Measurements from ENCODE around the gene CACNA2D1. TPM values are rescaled to one million over a fixed set of nuclear protein-coding genes. Genes with fewer than 3 reads are reported as not detected.

The CACNA2D1 gene
- total RNA-seq, 1 experiment from 2014 or later, result 36.2 TPM

- Histone ChIP-seq H3K79me1 (ENCODE audit: insufficient read depth, low read depth, low read length, poor library complexity, severe bottlenecking) (peaks cover 3% of the 10 kb centered on the region), H2AK5ac (ENCODE audit: insufficient read length, low read length) (no peak overlapping the region), H3K27ac (ENCODE audit: insufficient read length, low read depth, low read length) (no peak overlapping the region), H2AFZ (ENCODE audit: low read length) (no peak overlapping the region), H2BK5ac (ENCODE audit: insufficient read length, low read length) (no peak overlapping the region), H4K5ac (ENCODE audit: insufficient read length, low read depth, low read length) (no peak overlapping the region), H3K27me3 (ENCODE audit: insufficient read depth, low read length) (no peaks in the 10 kb centered on the region), H2BK120ac (ENCODE audit: low read depth, low read length, poor library complexity, severe bottlenecking) (no peak overlapping the region), H3K4ac (ENCODE audit: low read depth, low read length) (no peak overlapping the region), H3K9ac (ENCODE audit: extremely low read depth, insufficient read length, low read length) (no peak overlapping the region), H3K4me2 (ENCODE audit: insufficient read depth, insufficient read length, low read length) (no peak overlapping the region), H2BK20ac (ENCODE audit: low read depth, low read length, poor library complexity, severe bottlenecking) (no peak overlapping the region), H3K79me2 (ENCODE audit: insufficient read depth, low read length) (no peaks in the 10 kb centered on the region), H4K20me1 (ENCODE audit: control insufficient read depth, insufficient read depth, insufficient read length) (no peaks in the 10 kb centered on the region), H3K18ac (ENCODE audit: insufficient read length, low read depth, low read length) (no peak overlapping the region), H3K9me3 (ENCODE audit: control insufficient read depth, low read depth, low read length) (no peaks in the 10 kb centered on the region), H3T11ph (ENCODE audit: low read length) (no peak overlapping the region), H2BK12ac (ENCODE audit: insufficient read length, low read depth, low read length) (no peak overlapping the region), H3K23ac (ENCODE audit: insufficient read length, low read depth, low read length) (no peak overlapping the region), H4K91ac (ENCODE audit: insufficient read length, low read depth, low read length) (no peak overlapping the region), H3K4me1 (ENCODE audit: insufficient read depth, low read length) (no peaks in the 10 kb centered on the region), H3K56ac (ENCODE audit: insufficient read length, low read depth, low read length) (no peak overlapping the region), H4K8ac (replicated peaks; ENCODE audit: insufficient read length, low read depth, low read length) (no peak overlapping the region), H3K14ac (ENCODE audit: insufficient read depth, low read length) (no peak overlapping the region), H3K23me2 (ENCODE audit: insufficient read length, low read depth, low read length, poor library complexity, severe bottlenecking) (no peaks in the 10 kb centered on the region), H2BK15ac (ENCODE audit: low read depth, low read length) (no peak overlapping the region)
- H3K4me3 Mint-ChIP-seq, result no peak overlapping the region
- no peaks in the 10 kb centered on the region for H3K9me3 Mint-ChIP-seq
- no peaks in the 10 kb centered on the region for H3K27me3 Mint-ChIP-seq (ENCODE audit: low read depth)
- TF ChIP-seq CTCF (conservative IDR thresholded peaks at IDR 0.05), result no peak
- no peaks in the 10 kb centered on the region for H3K36me3 Mint-ChIP-seq (ENCODE audit: insufficient read depth in 1 of 3, low read depth in 3 of 3)
- no CpG with 5 or more reads among the region's 5 CpGs for WGBS (ENCODE audit: extremely low coverage, insufficient read length, low lambda C conversion rate)
- H3K27ac Mint-ChIP-seq, result no peak overlapping the region
- no peak for DNase-seq
- peaks cover 12 to 16% of the 10 kb centered on the region in 2 experiments for H3K4me1 Mint-ChIP-seq
These were observed 14.2 kb downstream of the CACNA2D1 start for GRCh38 chr7:82429408-82429807.
